CD1c-positive myeloid dendritic cell (primary cell): ENCODE results near the gene POLR3A.
"Not testable (repeated sequence)": the region's sequence is repeated elsewhere in the genome, so short reads cannot be mapped to it uniquely, and the experiment has no call there.

Experiments
- DNase-seq: peaks from one replicate; pipeline ENCODE4 v3.0.0-alpha.2; 2016; ENCODE audit errors: extremely low spot score

The POLR3A gene

GRCh38 chr10:78021201-78021600, 8.1 kb downstream of the POLR3A start:
- DNase-seq, result no peak

GRCh38 chr10:78019264-78019663, 10.1 kb downstream of the POLR3A start:
- DNase-seq, result no peak

GRCh38 chr10:78017856-78018255, 11.5 kb downstream of the POLR3A start:
- no peak for DNase-seq

- DNase-seq, result no peak
Observed at GRCh38 chr10:78015546-78015945, 13.8 kb downstream of the POLR3A start.

- no peak for DNase-seq
Observed at GRCh38 chr10:78013564-78013963, 15.8 kb downstream of the POLR3A start.

GRCh38 chr10:78011065-78011464, 18.2 kb downstream of the POLR3A start:
- DNase-seq, result no peak

- DNase-seq, result no peak
Observed at GRCh38 chr10:78010278-78010677, 19.0 kb downstream of the POLR3A start.

DNA sequence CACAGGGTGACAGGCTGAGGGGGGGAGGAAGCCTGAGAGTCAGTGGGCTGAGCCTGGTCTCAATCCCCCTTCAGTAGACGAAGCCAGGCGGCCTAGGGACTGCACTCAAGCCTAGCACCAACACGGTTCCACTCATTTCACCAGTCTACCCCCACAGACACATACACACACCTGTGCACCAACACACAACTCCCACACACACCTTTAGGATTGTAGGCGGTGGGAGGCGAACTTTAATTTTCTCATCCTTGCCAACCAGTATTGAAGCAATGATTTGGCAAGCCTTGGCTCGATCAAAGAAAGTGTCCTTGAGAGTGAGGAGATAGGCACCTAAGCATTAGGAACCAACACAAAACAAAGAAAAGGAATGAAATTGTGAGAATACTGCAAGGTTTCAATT, 19.7 kb downstream of the POLR3A start:
- DNase-seq, result no peak

GRCh38 chr10:78007172-78007571, 22.1 kb downstream of the POLR3A start:
- no peak for DNase-seq

GRCh38 chr10:78004215-78005026, 24.9 kb downstream of the POLR3A start:
- DNase-seq, result no peak

GRCh38 chr10:78002541-78003288, 26.6 kb downstream of the POLR3A start:
- no peak for DNase-seq

DNA sequence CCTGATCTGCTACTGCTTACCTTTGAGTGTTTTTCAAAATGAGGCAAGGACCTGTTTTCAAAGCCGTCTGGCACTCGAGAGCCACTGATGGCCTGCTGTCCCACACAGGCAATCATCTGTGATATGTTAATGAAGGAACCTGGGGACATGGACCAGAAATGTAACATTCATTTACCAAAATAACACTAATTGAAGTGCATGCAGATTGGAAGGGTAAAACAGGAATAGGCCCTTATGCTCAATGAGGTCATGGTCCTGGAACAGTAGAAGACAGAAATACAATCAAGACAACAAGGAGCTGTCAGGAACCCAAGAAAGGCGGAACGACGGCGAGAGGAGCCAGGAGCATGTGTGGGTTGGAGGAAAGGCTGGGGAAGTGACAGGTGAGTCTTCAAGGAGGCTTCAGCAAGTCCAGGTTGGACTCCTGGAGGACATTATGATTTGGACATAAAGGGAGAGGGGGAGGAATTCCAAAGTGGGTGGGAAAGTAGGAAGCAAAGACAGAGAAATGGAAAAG, 28.3 kb downstream of the POLR3A start:
- no peak for DNase-seq

DNA sequence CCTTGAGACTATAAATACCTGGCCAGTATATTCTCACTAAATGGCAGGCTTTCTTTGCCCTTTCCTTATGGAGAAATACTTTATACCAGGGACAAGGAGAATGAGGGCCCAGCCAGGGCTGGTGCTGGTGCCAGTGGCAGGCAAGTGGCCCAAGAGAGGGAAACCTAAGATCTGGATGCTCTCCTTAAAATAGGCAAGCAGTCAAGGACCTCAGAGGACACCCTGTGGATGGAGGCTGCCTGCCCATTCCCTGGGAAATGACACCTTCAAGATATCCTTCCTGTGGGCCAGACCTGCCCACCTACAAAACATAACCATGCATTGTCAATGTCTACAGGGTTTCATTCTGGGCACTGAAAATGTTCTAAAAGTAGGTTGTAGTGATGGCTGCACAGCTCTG, 29.1 kb downstream of the POLR3A start:
- no peak for DNase-seq

DNA sequence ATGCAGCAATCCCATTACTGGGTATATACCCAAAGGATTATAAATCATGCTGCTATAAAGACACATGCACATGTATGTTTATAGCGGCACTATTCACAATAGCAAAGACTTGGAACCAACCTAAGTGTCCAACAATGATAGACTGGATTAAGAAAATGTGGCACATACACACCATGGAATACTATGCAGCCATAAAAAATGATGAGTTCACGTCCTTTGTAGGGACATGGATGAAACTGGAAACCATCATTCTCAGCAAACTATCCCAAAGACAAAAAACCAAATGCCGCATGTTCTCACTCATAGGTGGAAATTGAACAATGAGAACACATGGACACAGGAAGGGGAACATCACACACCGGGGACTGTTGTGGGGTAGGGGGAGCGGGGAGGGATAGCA, 30.5 kb downstream of the POLR3A start:
- DNase-seq, result not testable (repeated sequence)

DNA sequence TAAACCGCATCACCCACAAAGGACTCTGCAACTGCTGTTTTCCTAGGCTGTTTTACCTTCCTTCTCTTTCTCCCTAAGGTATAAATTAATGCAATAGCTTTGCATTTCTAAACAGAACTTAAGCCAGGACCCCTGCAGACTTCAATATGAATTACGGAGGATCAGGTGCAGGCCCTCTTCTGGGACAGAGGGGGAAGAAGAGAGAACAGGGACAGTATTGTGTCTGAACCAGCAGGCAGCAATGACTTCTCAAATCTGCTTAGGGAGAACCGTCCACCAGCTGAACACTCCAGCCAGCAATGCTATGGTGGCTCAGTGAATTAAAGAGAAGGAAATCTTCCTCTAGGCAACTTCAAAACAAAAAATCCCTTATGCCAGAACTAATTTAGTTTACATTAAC, 35.7 kb downstream of the POLR3A start:
- DNase-seq, result no peak

DNA sequence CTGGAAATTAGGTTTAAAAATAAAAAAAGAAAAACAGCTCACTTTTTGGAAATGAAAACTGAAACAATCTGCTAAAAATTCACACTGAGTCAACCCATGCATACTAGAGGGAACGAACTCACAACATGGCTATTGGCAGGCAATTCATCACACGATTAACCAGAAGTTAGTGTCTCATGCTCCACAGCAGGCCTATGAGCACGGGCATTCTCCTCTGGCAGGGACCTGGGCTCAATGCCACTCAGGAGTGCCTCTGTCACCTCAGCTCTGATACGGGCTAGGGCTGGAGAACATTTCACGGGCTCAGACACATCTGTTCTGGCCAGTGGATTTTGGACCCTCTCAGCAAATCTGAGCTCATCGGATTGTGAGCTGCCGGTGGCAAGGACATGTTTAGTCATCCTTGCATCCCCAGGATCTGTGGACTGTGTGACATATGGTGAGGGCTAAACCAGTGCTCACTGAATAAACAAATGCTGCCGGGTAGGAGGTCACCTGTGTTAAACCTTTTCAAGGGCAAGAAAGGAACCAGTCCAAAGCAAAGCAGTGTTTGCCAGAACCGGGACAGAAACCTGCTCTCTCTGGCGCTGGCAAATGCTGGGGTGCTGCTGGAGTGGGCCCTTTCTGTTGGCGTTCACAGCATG, 40.1 kb downstream of the POLR3A start:
- no peak for DNase-seq

DNA sequence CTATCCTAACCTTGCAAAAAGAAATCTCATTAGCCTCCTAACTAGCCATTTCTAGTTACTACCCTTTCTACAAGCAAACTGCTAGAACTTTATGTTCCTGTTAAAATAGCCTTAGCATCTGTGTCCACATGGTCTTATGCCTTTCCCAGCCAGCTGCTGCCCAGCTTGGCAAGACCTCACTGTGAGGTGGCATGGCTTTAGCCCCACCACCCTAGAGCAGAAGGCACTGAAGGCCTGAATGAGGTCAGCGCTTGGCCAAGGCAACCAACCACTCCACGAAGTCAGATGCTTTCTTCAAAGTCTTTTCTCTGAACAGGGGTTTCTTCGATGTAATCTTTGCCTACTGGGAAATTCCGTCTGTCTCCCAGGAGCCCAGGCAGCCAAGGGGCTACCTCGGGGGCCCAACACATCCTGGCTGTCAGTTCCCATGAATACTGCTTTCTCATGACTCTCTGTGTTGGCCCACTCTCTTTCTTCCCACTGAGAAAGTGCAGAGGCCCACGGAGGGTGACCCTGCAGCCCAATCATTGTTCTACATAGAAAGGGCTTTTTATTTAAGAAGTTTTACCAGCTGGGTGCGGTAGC, 41.6 kb downstream of the POLR3A start:
- DNase-seq, result no peak

DNA sequence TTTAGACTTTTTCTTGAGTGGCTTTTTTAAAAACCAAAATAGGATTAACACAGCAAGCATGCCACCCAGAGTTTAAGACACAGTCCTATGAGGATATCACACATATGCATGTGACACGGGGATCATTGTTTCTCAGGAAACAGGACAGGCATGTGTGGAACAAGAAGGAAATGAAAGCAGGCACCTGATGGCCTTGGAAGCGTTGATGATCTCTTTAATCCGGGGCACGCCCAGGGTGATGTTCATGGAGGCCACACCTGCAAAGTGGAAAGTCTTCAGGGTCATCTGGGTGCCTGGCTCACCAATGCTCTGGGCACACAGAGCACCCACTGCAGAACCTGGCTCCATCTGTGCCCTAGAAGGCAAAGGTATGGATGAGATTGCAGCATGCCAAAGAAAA, 44.3 kb downstream of the POLR3A start:
- DNase-seq, result no peak

- no peak for DNase-seq
Observed at GRCh38 chr10:77983384-77984341, 45.7 kb downstream of the POLR3A start.

DNA sequence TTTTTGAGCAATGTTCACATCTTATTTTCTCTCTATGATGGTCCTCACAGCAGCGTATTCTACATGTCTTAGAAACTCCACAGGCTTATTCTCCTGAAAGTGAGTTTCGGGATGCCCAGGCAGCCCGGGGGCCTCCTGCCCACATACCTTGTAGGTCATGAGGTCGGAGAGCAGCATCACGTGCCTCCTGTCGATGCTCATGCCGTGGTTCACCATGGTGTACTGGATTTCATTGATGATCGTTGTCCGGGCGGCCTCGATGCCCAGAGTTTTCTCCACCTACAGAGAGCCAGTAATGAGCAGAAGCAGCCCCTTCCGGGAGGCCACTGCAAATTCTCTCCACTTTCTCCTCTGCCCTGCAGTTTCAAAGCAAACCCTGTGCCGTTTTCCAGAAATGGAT, 48.0 kb downstream of the POLR3A start:
- no peak for DNase-seq

GRCh38 chr10:77979221-77979620, 50.1 kb downstream of the POLR3A start:
- no peak for DNase-seq
